MCF 10A (cell line): ENCODE data around the gene FZR1. TPM values are rescaled to one million over a fixed set of nuclear protein-coding genes. Genes with fewer than 3 reads are reported as not detected.

Experiments used
- BruUV-seq: library from RNA; stranded (reverse); fragments of 400-500 nt; replicated peaks from 2 replicates; lab custom pipeline; 2021; lab: Mats Ljungman, UMichigan
- CTCF ChIA-PET: fragments of 300-600 bp; sonication (Branson Sonifier 250); formaldehyde crosslinking; extraction: SDS; loops from one replicate; lab custom pipeline; 2021; ENCODE audit warnings: antibody characterized with exemption, inconsistent platforms; lab: Yijun Ruan, JAX
- POLR2A ChIA-PET: fragments of 300-600, 350-650 bp; sonication (Branson Sonifier 250); formaldehyde crosslinking; extraction: SDS; loops from one replicate; lab custom pipeline; 2020; ENCODE audit warnings: antibody characterized with exemption, inconsistent platforms; lab: Yijun Ruan, JAX
- DNase-seq: peaks from one replicate; pipeline ENCODE4 v3.0.0-alpha.2; 2018; ENCODE audit not compliant: unreplicated experiment
- H3K27ac Mint-ChIP-seq: one replicate; pipeline ENCODE4 v1.8.0; 2022; ENCODE audit warnings: mild to moderate bottlenecking, low read depth, mixed read lengths; ENCODE audit not compliant: unreplicated experiment
- H3K27me3 Mint-ChIP-seq: one replicate; pipeline ENCODE4 v1.8.0; 2022; ENCODE audit warnings: mixed read lengths; ENCODE audit not compliant: insufficient read depth, unreplicated experiment
- H3K36me3 Mint-ChIP-seq: one replicate; pipeline ENCODE4 v1.8.0; 2022; ENCODE audit warnings: mild to moderate bottlenecking, moderate library complexity, mixed read lengths; ENCODE audit not compliant: insufficient read depth, unreplicated experiment
- H3K4me1 Mint-ChIP-seq: one replicate; pipeline ENCODE4 v1.8.0; 2022; ENCODE audit warnings: mixed read lengths; ENCODE audit not compliant: insufficient read depth, unreplicated experiment
- H3K4me3 Mint-ChIP-seq: one replicate; pipeline ENCODE4 v1.8.0; 2022; ENCODE audit warnings: mild to moderate bottlenecking, moderate library complexity, mixed read lengths; ENCODE audit not compliant: unreplicated experiment
- H3K9me3 Mint-ChIP-seq: one replicate; pipeline ENCODE4 v1.8.0; 2022; ENCODE audit warnings: mixed read lengths; ENCODE audit not compliant: unreplicated experiment
- CTCF ChIP-seq: fragments of 200-600 bp; IDR thresholded peaks from one replicate; pipeline ENCODE4 v1.8.0; 2022; ENCODE audit warnings: antibody characterized with exemption, mild to moderate bottlenecking; ENCODE audit not compliant: unreplicated experiment
- intact Hi-C: fragments of 100-400 bp; cut with micrococcal nuclease; formaldehyde crosslinking; loops from 2 replicates; pipeline ENCODE4 v1.14.1; 2022
- total RNA-seq: library from RNA; stranded (reverse); gene quantifications from 2 replicates; pipeline ENCODE4 v1.2.3, GENCODE V29; 2022

The FZR1 gene
- total RNA-seq, 1 experiment from 2014 or later: 48.9 TPM

DNA sequence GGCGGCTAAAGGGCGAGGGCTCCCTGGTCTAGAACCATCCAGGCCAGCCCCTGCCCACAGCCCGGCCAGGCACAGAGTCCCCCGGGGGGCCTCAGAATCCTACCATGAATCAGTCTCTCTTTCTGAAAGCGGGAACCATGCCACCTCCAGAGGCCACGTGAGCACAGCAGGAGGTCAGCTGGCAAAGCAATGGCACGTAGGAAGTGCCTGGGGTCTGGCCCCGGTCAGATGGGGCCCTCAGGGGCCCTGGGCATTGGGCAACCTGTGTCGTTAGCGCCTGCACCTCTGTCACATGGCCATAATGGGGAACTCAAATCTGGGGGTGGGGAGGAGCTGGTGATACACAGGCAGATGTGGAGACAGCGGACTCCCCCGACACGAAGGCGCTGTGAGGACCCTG, 42.5 kb downstream of the FZR1 start:
- H3K4me1 Mint-ChIP-seq: peaks cover 11% of the 10 kb centered on the region
- H3K27ac Mint-ChIP-seq: no peak overlapping the region
- DNase-seq: no peak
- ChIA-PET CTCF (interaction anchor here (0.8 to 1.2 kb wide), 3 partner anchors 18 to 27 kb away, joined by 3 to 5 read pairs (median 4); no protein-coding TSS in a partner anchor), POLR2A (interaction anchor here (0.5 kb wide), 1 partner anchor 234 kb away, joined by 3 read pairs; no protein-coding TSS in a partner anchor)
- H3K36me3 Mint-ChIP-seq: peaks cover 58% of the 10 kb centered on the region
- BruUV-seq: no TSS peak
- H3K4me3 Mint-ChIP-seq: no peak overlapping the region
- no peak for TF ChIP-seq CTCF
- intact Hi-C loops: no loop called here
- no peaks in the 10 kb centered on the region for H3K9me3 Mint-ChIP-seq
- H3K27me3 Mint-ChIP-seq: no peaks in the 10 kb centered on the region

DNA sequence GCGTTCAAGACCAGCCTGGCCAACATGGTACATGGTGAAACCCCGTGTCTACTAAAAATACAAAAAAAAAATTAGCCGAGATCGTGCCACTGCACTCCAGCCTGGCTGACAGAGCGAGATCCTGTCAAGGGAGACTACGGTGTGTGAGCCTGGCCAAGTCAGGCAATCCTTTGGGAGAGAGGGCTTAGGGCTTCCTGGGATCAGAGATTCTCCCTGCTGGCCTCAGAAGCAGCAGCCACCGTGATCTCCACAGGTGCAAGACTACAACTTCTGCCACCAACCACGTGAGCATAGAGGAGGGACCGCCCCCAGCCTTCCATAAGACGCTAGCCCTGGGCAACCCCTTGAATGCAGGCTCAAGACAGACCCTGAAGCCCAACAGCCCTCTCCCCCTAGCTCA, 43.7 kb downstream of the FZR1 start:
- POLR2A ChIA-PET: no interaction called here
- no TSS peak for BruUV-seq
- H3K27me3 Mint-ChIP-seq: no peaks in the 10 kb centered on the region

DNA sequence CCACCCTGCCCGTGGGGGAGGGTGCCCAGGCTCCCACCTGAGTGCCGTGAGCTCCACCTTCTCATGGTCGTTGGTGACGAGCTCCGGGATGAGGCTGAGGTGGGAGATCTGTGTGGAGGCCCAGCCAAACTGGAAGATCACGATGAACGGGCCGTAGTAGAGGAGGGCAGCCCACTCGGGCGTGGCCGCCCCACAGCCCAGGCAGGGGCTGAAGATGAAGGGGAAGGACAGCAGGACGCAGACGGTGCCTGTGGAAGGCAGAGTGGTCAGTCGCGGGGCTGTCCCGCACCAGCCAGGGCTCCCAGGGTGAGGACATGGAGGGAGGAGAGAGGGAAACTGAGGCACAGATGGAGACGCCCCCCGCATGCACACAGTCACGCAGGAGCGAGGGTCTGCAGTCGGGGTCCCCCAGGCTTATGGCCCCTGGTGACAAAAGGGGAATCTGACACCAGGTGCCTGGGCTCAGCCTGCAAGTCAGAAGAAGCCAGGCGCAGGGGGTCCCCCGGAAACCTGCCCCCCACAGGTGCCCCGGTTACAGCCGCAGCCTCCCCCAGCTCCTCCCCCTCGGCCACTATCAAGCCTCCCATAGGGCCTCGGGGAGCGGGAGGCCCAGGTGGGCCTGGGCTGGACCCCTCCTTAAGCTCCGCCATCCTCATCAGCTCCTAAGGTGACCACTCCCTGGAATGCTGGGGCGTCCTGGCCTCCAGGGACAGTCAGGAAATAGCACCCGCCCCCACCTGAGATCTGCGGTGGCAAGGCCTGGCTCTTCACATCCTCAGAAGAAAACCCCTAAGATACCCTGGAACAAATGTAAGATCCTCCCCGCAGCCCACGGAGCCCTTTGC, 45.1 kb downstream of the FZR1 start:
- Mint-ChIP-seq H3K9me3 (no peaks in the 10 kb centered on the region), H3K4me3 (no peak overlapping the region), H3K27ac (no peak overlapping the region), H3K27me3 (no peaks in the 10 kb centered on the region), H3K4me1 (peaks cover 2% of the 10 kb centered on the region), H3K36me3 (peaks cover 44% of the 10 kb centered on the region)
- no TSS peak for BruUV-seq
- intact Hi-C loops: loop anchor here (10.0 kb wide), 1 partner anchor 154 kb away; the partner anchor contains the start of genes PIP5K1C and TJP3
- POLR2A ChIA-PET: interaction anchor here (0.7 kb wide), 2 partner anchors 11 to 114 kb away, joined by 3 read pairs; no protein-coding TSS in a partner anchor
- DNase-seq: no peak
- CTCF ChIA-PET: no interaction called here
- no peak for TF ChIP-seq CTCF

More for the DNA sequence above, 43.7 kb downstream of the FZR1 start:
- CTCF ChIA-PET: interaction anchor here (1.0 kb wide), 1 partner anchor 28 kb away, joined by 5 read pairs; no protein-coding TSS in a partner anchor
- TF ChIP-seq CTCF: no peak
- no peak for DNase-seq
- Mint-ChIP-seq H3K27ac (no peak overlapping the region), H3K9me3 (no peaks in the 10 kb centered on the region), H3K36me3 (peaks cover 54% of the 10 kb centered on the region), H3K4me3 (no peak overlapping the region), H3K4me1 (peaks cover 10% of the 10 kb centered on the region)
- intact Hi-C loops: loop anchor here (10.0 kb wide), 1 partner anchor 155 kb away; the partner anchor contains the start of genes PIP5K1C and TJP3

DNA sequence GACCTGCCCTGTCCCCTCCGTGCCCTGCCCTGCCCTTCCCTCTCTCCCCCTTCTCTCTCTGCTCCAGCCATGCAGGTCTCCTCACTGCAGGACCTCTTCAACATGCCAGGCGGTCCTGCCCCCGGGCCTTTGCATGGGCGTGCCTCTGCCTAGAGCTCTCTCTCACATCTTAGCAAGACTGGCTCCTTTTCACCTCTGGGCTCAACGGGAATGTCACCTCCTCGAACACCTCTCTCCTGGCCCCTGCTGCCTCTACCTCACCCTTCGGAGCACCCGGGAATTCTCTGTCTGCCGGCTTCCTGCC, 45.6 kb downstream of the FZR1 start:
- Mint-ChIP-seq H3K9me3 (no peaks in the 10 kb centered on the region), H3K4me1 (peaks cover 8% of the 10 kb centered on the region), H3K27me3 (no peaks in the 10 kb centered on the region), H3K4me3 (no peak overlapping the region), H3K27ac (no peak overlapping the region), H3K36me3 (peaks cover 48% of the 10 kb centered on the region)
- intact Hi-C loops: loop anchor here (10.0 kb wide), 1 partner anchor 153 kb away; the partner anchor contains the start of genes PIP5K1C and TJP3
- DNase-seq: no peak
- no peak for TF ChIP-seq CTCF
- no TSS peak for BruUV-seq
- CTCF ChIA-PET: no interaction called here
- POLR2A ChIA-PET: no interaction called here
